Mammary epithelial cell (primary cell): Measurements from ENCODE around the gene COLEC11.

Experiments used
- EZH2 ChIP-seq: IDR thresholded peaks from 2 replicates; pipeline ENCODE4 v1.6.1; 2012; ENCODE audit warnings: low read length, inconsistent platforms, borderline replicate concordance
- TF ChIP-seq, protein P1 (sequence below), 2 donors: IDR thresholded peaks in 1 of 2; conservative IDR thresholded peaks in 1 of 2; 2 replicates each; pipeline ENCODE4 v1.5.1; 2011 to 2012; ENCODE audit warnings: inconsistent platforms in 2 of 2, low read length in 2 of 2, mild to moderate bottlenecking in 2 of 2, control low read depth in 1 of 2, low read depth in 1 of 2; ENCODE audit not compliant: insufficient read depth in 1 of 2; ENCODE audit errors: extremely low read depth in 1 of 2

DNA sequence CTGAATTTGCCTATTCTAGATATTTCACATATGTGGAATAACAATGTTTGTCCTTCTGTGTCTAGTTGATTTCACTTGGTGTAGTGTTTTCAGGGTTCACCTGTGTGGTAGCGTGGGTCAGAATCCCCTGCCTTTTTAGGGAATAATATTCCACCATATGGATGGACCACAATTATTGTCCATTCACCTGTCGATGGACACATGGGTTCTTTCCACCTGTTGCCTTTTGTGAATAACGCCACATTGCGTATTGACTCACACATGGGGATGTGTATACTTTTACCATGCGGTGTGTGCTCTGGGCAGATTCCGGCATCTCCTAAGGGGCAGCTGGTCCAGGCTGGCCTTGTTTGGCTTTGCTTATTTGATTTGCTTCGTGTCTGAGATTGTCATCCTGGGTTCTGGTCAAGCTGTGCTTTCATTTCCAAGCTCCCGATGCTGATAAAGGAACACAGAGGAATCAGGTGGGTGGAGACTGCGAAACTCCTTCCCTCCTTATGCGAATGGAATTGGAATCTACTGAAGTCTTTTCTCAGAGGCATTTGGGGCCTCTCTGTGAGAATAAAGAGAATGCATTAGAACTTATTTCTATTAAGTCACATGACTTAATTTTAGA is 44.2 kb downstream of the COLEC11 start:
- TF ChIP-seq, protein P1, sequence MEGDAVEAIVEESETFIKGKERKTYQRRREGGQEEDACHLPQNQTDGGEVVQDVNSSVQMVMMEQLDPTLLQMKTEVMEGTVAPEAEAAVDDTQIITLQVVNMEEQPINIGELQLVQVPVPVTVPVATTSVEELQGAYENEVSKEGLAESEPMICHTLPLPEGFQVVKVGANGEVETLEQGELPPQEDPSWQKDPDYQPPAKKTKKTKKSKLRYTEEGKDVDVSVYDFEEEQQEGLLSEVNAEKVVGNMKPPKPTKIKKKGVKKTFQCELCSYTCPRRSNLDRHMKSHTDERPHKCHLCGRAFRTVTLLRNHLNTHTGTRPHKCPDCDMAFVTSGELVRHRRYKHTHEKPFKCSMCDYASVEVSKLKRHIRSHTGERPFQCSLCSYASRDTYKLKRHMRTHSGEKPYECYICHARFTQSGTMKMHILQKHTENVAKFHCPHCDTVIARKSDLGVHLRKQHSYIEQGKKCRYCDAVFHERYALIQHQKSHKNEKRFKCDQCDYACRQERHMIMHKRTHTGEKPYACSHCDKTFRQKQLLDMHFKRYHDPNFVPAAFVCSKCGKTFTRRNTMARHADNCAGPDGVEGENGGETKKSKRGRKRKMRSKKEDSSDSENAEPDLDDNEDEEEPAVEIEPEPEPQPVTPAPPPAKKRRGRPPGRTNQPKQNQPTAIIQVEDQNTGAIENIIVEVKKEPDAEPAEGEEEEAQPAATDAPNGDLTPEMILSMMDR (conservative IDR thresholded peaks at IDR 0.05 in 1 of 2, IDR thresholded peaks at IDR 0.05 in 1 of 2; ENCODE audit: extremely low read depth in 1 of 2, insufficient read depth in 1 of 2, low read depth in 1 of 2, low read length in 2 of 2), result no peak
- TF ChIP-seq EZH2, result no peak
